ENCODE data around the gene FIGN.

GRCh38 chr2:163570391-163570790 is 165.4 kb downstream of the FIGN start:
- no peak for TF ChIP-seq CTCF (IDR thresholded peaks at IDR 0.05; ENCODE audit: low read length)
- no peak for TF ChIP-seq EZH2 (IDR thresholded peaks at IDR 0.05; ENCODE audit: borderline replicate concordance, low read length)
